ENCODE data around the gene OR10A6. TPM values are rescaled to one million over a fixed set of nuclear protein-coding genes. Genes with fewer than 3 reads are reported as not detected.

OR10A6 gene
- total and polyA plus RNA-seq, 2 of the 4 experiments (the other 2 are of a cell fraction): 0.19 TPM; not detected in 1

- TF ChIP-seq MXI1 (IDR thresholded peaks at IDR 0.05; ENCODE audit: borderline replicate concordance, low read depth, low read length) (no peak), POLR2A (IDR thresholded peaks at IDR 0.05; ENCODE audit: low read depth, low read length) (no peak), RAD21 (IDR thresholded peaks at IDR 0.05; ENCODE audit: low read length) (no peak)
Observed at GRCh38 chr11:7969756-7970646, 38.9 kb upstream of the OR10A6 start (continued).

DNA sequence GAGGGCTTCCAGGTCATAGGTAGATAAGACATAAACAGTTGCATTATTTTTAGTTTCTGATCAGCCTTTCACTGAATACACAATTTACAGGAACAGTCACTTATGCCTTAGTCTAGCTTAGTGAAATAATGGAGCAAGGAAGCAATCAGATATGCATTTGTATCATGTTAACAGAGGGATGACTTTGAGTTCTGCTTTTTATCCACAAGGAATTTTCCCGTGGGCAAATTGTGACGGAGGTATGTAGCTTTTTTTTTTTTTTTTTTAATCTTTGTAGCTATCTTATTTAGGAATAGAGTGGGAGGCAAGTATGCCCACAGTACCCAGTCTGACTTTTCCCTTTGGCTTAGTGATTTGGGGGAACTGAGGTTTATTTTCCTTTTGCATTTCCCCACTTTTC is 37.6 kb upstream of the OR10A6 start:
- Histone ChIP-seq H4K8ac (ENCODE audit: low read depth in 2 of 2, low read length in 2 of 2) (peak overlapping the region; percentile 68 to 76; a peak in 3 of 4 replicates), H2AK5ac (ENCODE audit: low read depth, low read length) (peak overlapping the region; percentile 81), H2AK9ac (replicated peaks; ENCODE audit: low read depth, low read length, poor library complexity) (no peak overlapping the region), H3K18ac (ENCODE audit: low read depth, low read length) (peak overlapping the region; percentile 70; the same call in 1 of the 2 replicates), H2BK120ac (ENCODE audit: low read depth, low read length) (peak overlapping the region; percentile 97; the same call in 1 of the 2 replicates), H3K4me2 (ENCODE audit: low read depth, low read length) (no peak overlapping the region), H3K4ac (ENCODE audit: low read depth, low read length) (peak overlapping the region; percentile 94; the same call in 1 of the 2 replicates), H3K4me3 (ENCODE audit: insufficient read depth, low read depth, low read length) (no peak overlapping the region), H4K5ac (ENCODE audit: low read depth, low read length) (peak overlapping the region; percentile 38; the same call in 1 of the 2 replicates), H2BK15ac (ENCODE audit: low read depth, low read length) (peak overlapping the region; percentile 99; the same call in 2 of the 3 replicates), H3K27ac (ENCODE audit: insufficient read depth, low read length) (no peak overlapping the region), H3K14ac (replicated peaks; ENCODE audit: low read depth, low read length) (peak overlapping the region; percentile 93), H3K56ac (ENCODE audit: extremely low read depth, insufficient read depth, low read length) (no peak overlapping the region), H3K4me1 (ENCODE audit: control insufficient read depth, insufficient read depth, low read length) (peaks cover 32% of the 10 kb centered on the region), H3K36me3 (ENCODE audit: control insufficient read depth, insufficient read depth, low read length) (no peaks in the 10 kb centered on the region), H2BK5ac (ENCODE audit: low read depth, low read length, poor library complexity, severe bottlenecking) (peak overlapping the region; percentile 98), H3K79me1 (ENCODE audit: low read depth in 1 of 2, low read length in 2 of 2) (peaks cover 0 to 15% of the 10 kb centered on the region in 2 experiments; a peak in 2 of 4 replicates), H2AFZ (replicated peaks; ENCODE audit: low read length, poor library complexity) (no peak overlapping the region), H2BK20ac (ENCODE audit: low read depth, low read length) (peak overlapping the region; percentile 95), H3K9ac (ENCODE audit: low read depth, low read length) (no peak overlapping the region), H3K27me3 (ENCODE audit: control insufficient read depth, insufficient read depth, low read length) (no peaks in the 10 kb centered on the region), H3K23ac (ENCODE audit: low read depth, low read length) (peak overlapping the region; percentile 24; the same call in 1 of the 2 replicates), H4K91ac (ENCODE audit: insufficient read depth, low read depth, low read length) (peak overlapping the region; percentile 6; the same call in 1 of the 2 replicates), H4K20me1 (ENCODE audit: insufficient read depth, low read length) (no peaks in the 10 kb centered on the region), H3K9me3 (ENCODE audit: control insufficient read depth, insufficient read depth, low read length) (no peaks in the 10 kb centered on the region), H3K9me1 (ENCODE audit: insufficient read depth, low read length) (peaks cover 13% of the 10 kb centered on the region)
- intact Hi-C loops (cut with micrococcal nuclease) (loop anchor here (5.0 kb wide), 1 partner anchor 76 kb away; no protein-coding TSS in a partner anchor), dilution Hi-C loops (cut with HindIII; ENCODE audit: low sequenced_read_pairs, unreplicated experiment) (no loop called here), in situ Hi-C loops (cut with MboI; ENCODE audit: low sequenced_read_pairs) (no loop called here)
- DNase-seq (peak; percentile 58), ATAC-seq (ENCODE audit: low read depth) (no peak)
- CTCF ChIA-PET: interaction anchor here (1.4 kb wide), 1 partner anchor 18 kb away, joined by 7 read pairs; the partner anchor contains the start of gene EIF3F
- BruUV-seq (replicated peaks): no TSS peak
- no CpG with 5 or more reads among the region's 2 CpGs for WGBS, 2 experiments (ENCODE audit: extremely low coverage in 2 of 2, insufficient read length in 1 of 2)
- POLR2A ChIA-PET (ENCODE audit: unreplicated experiment): interaction anchor here (0.6 kb wide), 1 partner anchor 9 kb away, joined by 4 read pairs; no protein-coding TSS in a partner anchor
- no peak for TF ChIP-seq MXI1 (IDR thresholded peaks at IDR 0.05; ENCODE audit: borderline replicate concordance, low read depth, low read length)
- no peak for TF ChIP-seq BHLHE40 (IDR thresholded peaks at IDR 0.05; ENCODE audit: low read depth, low read length)
- no peak for TF ChIP-seq FOS (IDR thresholded peaks at IDR 0.05; ENCODE audit: low read depth, low read length)
- TF ChIP-seq NFE2L2 (IDR thresholded peaks at IDR 0.05; ENCODE audit: low read depth, low read length): no peak
- no peak for TF ChIP-seq RFX5 (IDR thresholded peaks at IDR 0.05; ENCODE audit: low read depth, low read length)
- no peak for TF ChIP-seq SMC3 (IDR thresholded peaks at IDR 0.05; ENCODE audit: low read depth, low read length)
- no peak for TF ChIP-seq ELK1 (IDR thresholded peaks at IDR 0.05; ENCODE audit: borderline replicate concordance, low read depth, low read length)
- TF ChIP-seq CTCF (conservative IDR thresholded peaks at IDR 0.05; ENCODE audit: low read depth, low read length): no peak
- no peak for TF ChIP-seq RCOR1 (IDR thresholded peaks at IDR 0.05; ENCODE audit: insufficient replicate concordance, low read length)
- TF ChIP-seq CHD1 (IDR thresholded peaks at IDR 0.05; ENCODE audit: low read depth, low read length): no peak
- TF ChIP-seq CEBPB (IDR thresholded peaks at IDR 0.05; ENCODE audit: low read depth, low read length): no peak

Measured in IMR-90 (cell line).